Tracheal epithelial cell (primary cell): ENCODE measurements around the gene CCDC121. TPM values are rescaled to one million over a fixed set of nuclear protein-coding genes. Genes with fewer than 3 reads are reported as not detected.

Experiments used
- total RNA-seq: library from RNA; depleted of rRNA; stranded (reverse); fragments of >200 nt; gene quantifications from 2 replicates; pipeline ENCODE4 v1.2.1, GENCODE V29; 2014

The CCDC121 gene
- total RNA-seq = 0.85 and 1.9 TPM in 2 replicates

GRCh38 chr2:27628767-27629709 is at the start of gene CCDC121, which contains the start of gene GPN1:
TSS of gene CCDC121 (minus strand) at chr2:27629012. CDS start at chr2:27627799, 1,213 bp downstream.
TSS of gene GPN1 (plus strand) at chr2:27629050. CDS start at chr2:27629059, 9 bp downstream.

GRCh38 chr2:27663285-27664153 is 34.7 kb upstream of the CCDC121 start, which contains the start of the genes SLC4A1AP and SUPT7L:
TSS of gene SLC4A1AP (plus strand) at chr2:27663889. CDS start at chr2:27663915, 26 bp downstream.
TSS of gene SUPT7L (minus strand) at chr2:27663614. CDS start at chr2:27662192, 1,422 bp downstream.

GRCh38 chr2:27582695-27583389 is 46.0 kb downstream of the CCDC121 start, which contains the start of gene ZNF512:
TSS of gene ZNF512 (plus strand) at chr2:27583042. CDS start at chr2:27583113, 71 bp downstream.

Other genes with a start within 250 kb of the CCDC121 start
- gene ZNF513, start 248.3 kb downstream of the CCDC121 start, total RNA-seq = 4.5 and 8.9 TPM in 2 replicates
- gene PPM1G, start 219.4 kb downstream of the CCDC121 start, total RNA-seq = 77.2 and 99.3 TPM in 2 replicates
- 67.1 and 95.7 TPM in 2 replicates for gene NRBP1, start 200.4 kb downstream of the CCDC121 start, total RNA-seq
- gene KRTCAP3, start 186.6 kb downstream of the CCDC121 start, total RNA-seq = 28.0 and 28.6 TPM in 2 replicates
- 3.8 and 5.8 TPM in 2 replicates for gene IFT172, start 139.3 kb downstream of the CCDC121 start, total RNA-seq
- gene FNDC4, start 133.8 kb downstream of the CCDC121 start, total RNA-seq = 9.0 and 16.9 TPM in 2 replicates
- not detected in 2 replicates for gene GCKR, start 132.2 kb downstream of the CCDC121 start, total RNA-seq
- gene ZNF512, start 46.0 kb downstream of the CCDC121 start, total RNA-seq = 3.2 and 8.7 TPM in 2 replicates
- gene GPN1, start within 50 bp of the CCDC121 start, total RNA-seq = 36.9 and 51.8 TPM in 2 replicates
- gene SUPT7L, start 34.6 kb upstream of the CCDC121 start, total RNA-seq = 17.1 and 19.4 TPM in 2 replicates
- 23.2 and 27.7 TPM in 2 replicates for gene SLC4A1AP, start 34.9 kb upstream of the CCDC121 start, total RNA-seq
- 33.7 and 77.8 TPM in 2 replicates for gene MRPL33, start 142.7 kb upstream of the CCDC121 start, total RNA-seq